T-helper 2 cell treated with Interferon-gamma antibody and Interleukin-4, amounts not matched to agents 5 μg/mL and 100 μg/mL, for 36 hours (primary cell): Measurements from ENCODE around the gene DNAJB12.
A peak's percentile ranks its signal among the peaks of the same experiment; 100 is the strongest.
"Not testable (repeated sequence)": the region's sequence is repeated elsewhere in the genome, so short reads cannot be mapped to it uniquely, and the experiment has no call there.

Experiments
- DNase-seq: peaks from one replicate; pipeline ENCODE4 v3.0.0; 2021; ENCODE audit warnings: low spot score
- H3K27ac Mint-ChIP-seq: one replicate; pipeline ENCODE4 v1.8.0; 2021; ENCODE audit warnings: mild to moderate bottlenecking, mixed read lengths
- H3K27me3 Mint-ChIP-seq: one replicate; pipeline ENCODE4 v1.8.0; 2021; ENCODE audit warnings: low read depth, mixed read lengths
- H3K36me3 Mint-ChIP-seq: one replicate; pipeline ENCODE4 v1.8.0; 2021; ENCODE audit warnings: low read depth, mixed read lengths
- H3K4me1 Mint-ChIP-seq: one replicate; pipeline ENCODE4 v1.8.0; 2021; ENCODE audit warnings: low read depth, mixed read lengths
- H3K4me3 Mint-ChIP-seq: one replicate; pipeline ENCODE4 v1.8.0; 2022; ENCODE audit warnings: mild to moderate bottlenecking, moderate library complexity, mixed read lengths
- H3K9me3 Mint-ChIP-seq: one replicate; pipeline ENCODE4 v1.8.0; 2021; ENCODE audit warnings: mixed read lengths

Gene DNAJB12

GRCh38 chr10:72354356-72355213, at the start of gene DNAJB12:
Gene DNAJB12 (minus strand): TSS chr10:72354919. CDS start chr10:72354897, 22 bp downstream.
- Mint-ChIP-seq H3K4me1 (peaks cover 26% of the 10 kb centered on the region), H3K36me3 (peaks cover 15% of the 10 kb centered on the region), H3K27ac (peak within 1 kb of the TSS; percentile 99), H3K27me3 (no peaks in the 10 kb centered on the region), H3K9me3 (no peaks in the 10 kb centered on the region), H3K4me3 (peak within 1 kb of the TSS; percentile 99)
- peak; percentile 90 for DNase-seq

- H3K27me3 Mint-ChIP-seq, H3K4me1 Mint-ChIP-seq, H3K9me3 Mint-ChIP-seq, H3K27ac Mint-ChIP-seq, H3K4me3 Mint-ChIP-seq, H3K36me3 Mint-ChIP-seq, DNase-seq: not testable (repeated sequence)
These were observed 40.9 kb upstream of the DNAJB12 start for GRCh38 chr10:72395581-72395980.

- Mint-ChIP-seq H3K27ac (no peak overlapping the region), H3K27me3 (no peaks in the 10 kb centered on the region)
These were observed 37.9 kb upstream of the DNAJB12 start for GRCh38 chr10:72392571-72392970.

GRCh38 chr10:72390764-72391163, 36.0 kb upstream of the DNAJB12 start:
- Mint-ChIP-seq H3K4me1 (no peaks in the 10 kb centered on the region), H3K27me3 (no peaks in the 10 kb centered on the region), H3K36me3 (no peaks in the 10 kb centered on the region), H3K4me3 (no peak overlapping the region), H3K9me3 (no peaks in the 10 kb centered on the region), H3K27ac (no peak overlapping the region)
- no peak for DNase-seq

More at GRCh38 chr10:72392571-72392970, 37.9 kb upstream of the DNAJB12 start:
- no peak overlapping the region for H3K4me3 Mint-ChIP-seq
- no peaks in the 10 kb centered on the region for H3K36me3 Mint-ChIP-seq
- H3K9me3 Mint-ChIP-seq = no peaks in the 10 kb centered on the region
- no peak for DNase-seq
- H3K4me1 Mint-ChIP-seq = no peaks in the 10 kb centered on the region

GRCh38 chr10:72389716-72390115, 35.0 kb upstream of the DNAJB12 start:
- H3K36me3 Mint-ChIP-seq = no peaks in the 10 kb centered on the region
- H3K27me3 Mint-ChIP-seq = no peaks in the 10 kb centered on the region
- no peaks in the 10 kb centered on the region for H3K9me3 Mint-ChIP-seq
- DNase-seq = no peak
- H3K4me3 Mint-ChIP-seq = no peak overlapping the region
- H3K4me1 Mint-ChIP-seq = no peaks in the 10 kb centered on the region
- H3K27ac Mint-ChIP-seq = no peak overlapping the region

- H3K27me3 Mint-ChIP-seq = no peaks in the 10 kb centered on the region
- H3K36me3 Mint-ChIP-seq = no peaks in the 10 kb centered on the region
- H3K27ac Mint-ChIP-seq = no peak overlapping the region
- no peaks in the 10 kb centered on the region for H3K9me3 Mint-ChIP-seq
- H3K4me1 Mint-ChIP-seq = no peaks in the 10 kb centered on the region
- no peak for DNase-seq
- no peak overlapping the region for H3K4me3 Mint-ChIP-seq
These were observed 34.3 kb upstream of the DNAJB12 start for GRCh38 chr10:72389014-72389413.

GRCh38 chr10:72388062-72388461, 33.3 kb upstream of the DNAJB12 start:
- Mint-ChIP-seq H3K4me3 (no peak overlapping the region), H3K36me3 (no peaks in the 10 kb centered on the region), H3K27ac (no peak overlapping the region), H3K9me3 (no peaks in the 10 kb centered on the region), H3K27me3 (no peaks in the 10 kb centered on the region), H3K4me1 (no peaks in the 10 kb centered on the region)
- no peak for DNase-seq

- no peaks in the 10 kb centered on the region for H3K36me3 Mint-ChIP-seq
These were observed 32.3 kb upstream of the DNAJB12 start for GRCh38 chr10:72386916-72387586.

GRCh38 chr10:72385724-72386123, 31.0 kb upstream of the DNAJB12 start:
- H3K4me3 Mint-ChIP-seq = no peak overlapping the region
- no peak for DNase-seq
- no peak overlapping the region for H3K27ac Mint-ChIP-seq
- H3K27me3 Mint-ChIP-seq = no peaks in the 10 kb centered on the region
- H3K9me3 Mint-ChIP-seq = no peaks in the 10 kb centered on the region
- H3K4me1 Mint-ChIP-seq = no peaks in the 10 kb centered on the region
- H3K36me3 Mint-ChIP-seq = no peaks in the 10 kb centered on the region

More at GRCh38 chr10:72386916-72387586, 32.3 kb upstream of the DNAJB12 start:
- Mint-ChIP-seq H3K27me3 (no peaks in the 10 kb centered on the region), H3K9me3 (no peaks in the 10 kb centered on the region), H3K4me1 (no peaks in the 10 kb centered on the region), H3K4me3 (no peak overlapping the region), H3K27ac (no peak overlapping the region)
- no peak for DNase-seq

- H3K4me3 Mint-ChIP-seq, H3K9me3 Mint-ChIP-seq, H3K36me3 Mint-ChIP-seq, H3K27ac Mint-ChIP-seq, DNase-seq, H3K27me3 Mint-ChIP-seq, H3K4me1 Mint-ChIP-seq: not testable (repeated sequence)
These were observed 30.3 kb upstream of the DNAJB12 start for GRCh38 chr10:72384982-72385381.

GRCh38 chr10:72379776-72380175, 25.1 kb upstream of the DNAJB12 start:
- Mint-ChIP-seq H3K4me1 (peaks cover 9% of the 10 kb centered on the region), H3K27ac (no peak overlapping the region), H3K4me3 (no peak overlapping the region), H3K9me3 (no peaks in the 10 kb centered on the region), H3K36me3 (no peaks in the 10 kb centered on the region), H3K27me3 (no peaks in the 10 kb centered on the region)
- no peak for DNase-seq

GRCh38 chr10:72379062-72379461, 24.3 kb upstream of the DNAJB12 start:
- DNase-seq = no peak
- Mint-ChIP-seq H3K27me3 (no peaks in the 10 kb centered on the region), H3K4me1 (peaks cover 9% of the 10 kb centered on the region), H3K36me3 (no peaks in the 10 kb centered on the region), H3K9me3 (no peaks in the 10 kb centered on the region), H3K27ac (no peak overlapping the region), H3K4me3 (no peak overlapping the region)

GRCh38 chr10:72375585-72375984, 20.9 kb upstream of the DNAJB12 start:
- H3K4me3 Mint-ChIP-seq = no peak overlapping the region
- no peaks in the 10 kb centered on the region for H3K9me3 Mint-ChIP-seq
- no peak for DNase-seq
- no peak overlapping the region for H3K27ac Mint-ChIP-seq
- peaks cover 3% of the 10 kb centered on the region for H3K36me3 Mint-ChIP-seq
- H3K27me3 Mint-ChIP-seq = no peaks in the 10 kb centered on the region
- peaks cover 12% of the 10 kb centered on the region for H3K4me1 Mint-ChIP-seq

- Mint-ChIP-seq H3K4me3 (no peak overlapping the region), H3K4me1 (peaks cover 16% of the 10 kb centered on the region), H3K36me3 (peaks cover 6% of the 10 kb centered on the region), H3K27ac (no peak overlapping the region), H3K9me3 (no peaks in the 10 kb centered on the region), H3K27me3 (no peaks in the 10 kb centered on the region)
- no peak for DNase-seq
These were observed 20.5 kb upstream of the DNAJB12 start for GRCh38 chr10:72375173-72375572.
